PC-3 (cell line): Measurements from ENCODE around the gene KIAA0513. TPM values are rescaled to one million over a fixed set of nuclear protein-coding genes. Genes with fewer than 3 reads are reported as not detected.

Source experiments
- ATAC-seq: fragments of 200-7000 bp; cut with Tn5 transposase; 2 replicates; pipeline ENCODE4 v1.9.1; 2020; ENCODE audit warnings: mild to moderate bottlenecking, moderate library complexity
- BruUV-seq: library from RNA; stranded (reverse); fragments of 400-500 nt; replicated peaks from 2 replicates; lab custom pipeline; 2021; lab: Mats Ljungman, UMichigan
- CTCF ChIA-PET: fragments of 300-600 bp; sonication (Branson Sonifier 250); formaldehyde crosslinking; loops from one replicate; lab custom pipeline; 2022; ENCODE audit warnings: antibody characterized with exemption; lab: Charles Lee
- POLR2A ChIA-PET: fragments of 300-600 bp; sonication (Branson Sonifier 250); formaldehyde crosslinking; loops from one replicate; lab custom pipeline; 2022; ENCODE audit warnings: antibody characterized with exemption; ENCODE audit not compliant: unreplicated experiment; lab: Charles Lee
- DNase-seq: peaks from one replicate; pipeline ENCODE4 v3.0.0-alpha.2; 2015
- H2AFZ ChIP-seq: fragments of 300-600 bp; sonication (generic); 2 replicates; pipeline ENCODE4 v1.6.0; 2016; ENCODE audit warnings: antibody characterized with exemption, low read length
- H3F3A ChIP-seq: fragments of 300-600 bp; sonication (generic); one replicate; pipeline ENCODE4 v1.6.0; 2017; ENCODE audit warnings: antibody characterized with exemption, low read length, control low read depth, mild to moderate bottlenecking; ENCODE audit not compliant: unreplicated experiment
- H3K27ac ChIP-seq: fragments of 300-600 bp; sonication (generic); 2 replicates; pipeline ENCODE4 v1.5.1; 2016; ENCODE audit warnings: mild to moderate bottlenecking, low read length
- H3K27me3 ChIP-seq: fragments of 300-600 bp; sonication (generic); 2 replicates; pipeline ENCODE4 v1.6.1; 2016; ENCODE audit warnings: low read length, mixed read lengths
- H3K36me3 ChIP-seq: fragments of 300-600 bp; sonication (generic); 2 replicates; pipeline ENCODE4 v1.6.1; 2016; ENCODE audit warnings: low read depth, mixed run types, low read length, mixed read lengths
- H3K4me1 ChIP-seq: fragments of 300-600 bp; sonication (generic); 2 replicates; pipeline ENCODE4 v1.5.1; 2016; ENCODE audit warnings: low read length; ENCODE audit not compliant: insufficient read depth
- H3K4me2 ChIP-seq: fragments of 300-600 bp; sonication (generic); 2 replicates; pipeline ENCODE4 v1.6.0; 2016; ENCODE audit warnings: low read length
- H3K4me3 ChIP-seq: fragments of 300-600 bp; sonication (generic); 2 replicates; pipeline ENCODE4 v1.5.1; 2016; ENCODE audit warnings: mild to moderate bottlenecking, low read length, mixed read lengths
- H3K79me2 ChIP-seq: fragments of 300-600 bp; sonication (generic); 2 replicates; pipeline ENCODE4 v1.6.1; 2017; ENCODE audit warnings: low read length, mixed read lengths
- H3K9ac ChIP-seq: fragments of 300-600 bp; sonication (generic); 2 replicates; pipeline ENCODE4 v1.6.0; 2016; ENCODE audit warnings: mild to moderate bottlenecking, low read length
- H3K9me2 ChIP-seq: fragments of 300-600 bp; sonication (generic); replicated peaks from 2 replicates; pipeline ENCODE4 v1.6.1; 2016; ENCODE audit warnings: mixed run types, low read length, mixed read lengths
- H3K9me3 ChIP-seq: fragments of 300-600 bp; sonication (generic); 2 replicates; pipeline ENCODE4 v1.6.1; 2016; ENCODE audit warnings: low read length, mixed read lengths
- H4K20me1 ChIP-seq: fragments of 300-600 bp; sonication (generic); 2 replicates; pipeline ENCODE4 v1.6.1; 2016; ENCODE audit warnings: low read length, mixed read lengths
- EZH2 ChIP-seq: fragments of 300-600 bp; sonication (generic); IDR thresholded peaks from one replicate; pipeline ENCODE4 v1.6.1; 2017; ENCODE audit warnings: antibody characterized with exemption, mild to moderate bottlenecking, low read length; ENCODE audit not compliant: unreplicated experiment
- EZH2phosphoT487 ChIP-seq: fragments of 300-600 bp; sonication (generic); IDR thresholded peaks from 2 replicates; pipeline ENCODE4 v1.6.1; 2018; ENCODE audit warnings: mild to moderate bottlenecking, antibody characterized with exemption, low read length, borderline replicate concordance
- intact Hi-C: fragments of 100-400 bp; cut with micrococcal nuclease; formaldehyde crosslinking; loops from 2 replicates; pipeline ENCODE4 v1.9.0; 2023
- total RNA-seq: library from RNA; depleted of rRNA; stranded (reverse); fragments of >200 nt; gene quantifications from 2 replicates; pipeline ENCODE4 v1.2.3, GENCODE V29; 2014
- TF ChIP-seq, protein P1 (sequence below): fragments of 300-600 bp; sonication (generic); conservative IDR thresholded peaks from 2 replicates; pipeline ENCODE4 v1.5.1; 2017; ENCODE audit warnings: antibody characterized with exemption, low read depth, mild to moderate bottlenecking, low read length

The KIAA0513 gene
- total RNA-seq, 1 experiment from 2014 or later, result 7.8 TPM

DNA sequence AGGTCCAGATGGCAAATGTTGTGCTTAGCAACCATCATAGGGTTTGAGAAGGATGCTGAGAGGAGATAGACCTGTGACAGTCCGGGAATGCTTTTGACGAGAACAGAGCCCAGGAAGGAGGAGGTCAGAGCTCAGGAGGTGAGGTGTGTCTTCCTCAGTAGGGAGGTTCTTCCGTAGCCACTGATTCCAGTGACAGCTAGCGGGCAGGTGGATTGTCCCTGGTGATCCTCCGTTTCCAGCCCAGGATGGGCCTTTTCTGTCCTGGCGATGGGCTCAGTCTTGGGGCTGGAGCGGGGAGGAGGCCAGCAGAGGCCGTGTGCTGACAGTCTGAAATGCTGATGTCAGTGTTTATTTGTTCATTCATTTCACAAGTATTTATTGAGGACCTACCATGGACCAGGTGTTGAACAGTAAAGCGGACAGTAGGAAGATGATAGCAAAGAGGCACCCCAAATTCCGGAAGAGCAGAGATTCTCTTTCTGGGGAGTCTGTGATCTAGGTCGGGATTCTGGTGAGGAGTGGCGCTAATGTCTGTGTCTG lies 38.8 kb downstream of the KIAA0513 start:
- Histone ChIP-seq H3K9me3 (no peaks in the 10 kb centered on the region), H3K9ac (no peak overlapping the region), H3F3A (no peaks in the 10 kb centered on the region), H3K4me3 (no peak overlapping the region), H3K27me3 (no peaks in the 10 kb centered on the region), H3K36me3 (no peaks in the 10 kb centered on the region), H2AFZ (no peak overlapping the region), H3K4me2 (no peak overlapping the region), H3K9me2 (no peaks in the 10 kb centered on the region), H3K79me2 (no peaks in the 10 kb centered on the region), H3K4me1 (no peaks in the 10 kb centered on the region), H3K27ac (no peak overlapping the region), H4K20me1 (no peaks in the 10 kb centered on the region)
- ChIA-PET CTCF (no interaction called here), POLR2A (no interaction called here)
- no TSS peak for BruUV-seq
- TF ChIP-seq, protein P1, sequence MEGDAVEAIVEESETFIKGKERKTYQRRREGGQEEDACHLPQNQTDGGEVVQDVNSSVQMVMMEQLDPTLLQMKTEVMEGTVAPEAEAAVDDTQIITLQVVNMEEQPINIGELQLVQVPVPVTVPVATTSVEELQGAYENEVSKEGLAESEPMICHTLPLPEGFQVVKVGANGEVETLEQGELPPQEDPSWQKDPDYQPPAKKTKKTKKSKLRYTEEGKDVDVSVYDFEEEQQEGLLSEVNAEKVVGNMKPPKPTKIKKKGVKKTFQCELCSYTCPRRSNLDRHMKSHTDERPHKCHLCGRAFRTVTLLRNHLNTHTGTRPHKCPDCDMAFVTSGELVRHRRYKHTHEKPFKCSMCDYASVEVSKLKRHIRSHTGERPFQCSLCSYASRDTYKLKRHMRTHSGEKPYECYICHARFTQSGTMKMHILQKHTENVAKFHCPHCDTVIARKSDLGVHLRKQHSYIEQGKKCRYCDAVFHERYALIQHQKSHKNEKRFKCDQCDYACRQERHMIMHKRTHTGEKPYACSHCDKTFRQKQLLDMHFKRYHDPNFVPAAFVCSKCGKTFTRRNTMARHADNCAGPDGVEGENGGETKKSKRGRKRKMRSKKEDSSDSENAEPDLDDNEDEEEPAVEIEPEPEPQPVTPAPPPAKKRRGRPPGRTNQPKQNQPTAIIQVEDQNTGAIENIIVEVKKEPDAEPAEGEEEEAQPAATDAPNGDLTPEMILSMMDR, result no peak
- no peak for TF ChIP-seq EZH2
- no peak for TF ChIP-seq EZH2phosphoT487
- no peak for ATAC-seq
- no peak for DNase-seq
- intact Hi-C loops, result no loop called here

GRCh38 chr16:85067024-85067423 lies 39.4 kb downstream of the KIAA0513 start:
- Histone ChIP-seq H3K79me2 (no peaks in the 10 kb centered on the region), H3K9me2 (no peaks in the 10 kb centered on the region), H3K36me3 (no peaks in the 10 kb centered on the region), H3K4me3 (no peak overlapping the region), H3K4me1 (no peaks in the 10 kb centered on the region), H3F3A (no peaks in the 10 kb centered on the region), H3K27ac (no peak overlapping the region), H3K9ac (no peak overlapping the region), H3K4me2 (no peak overlapping the region), H3K9me3 (no peaks in the 10 kb centered on the region), H3K27me3 (no peaks in the 10 kb centered on the region), H4K20me1 (no peaks in the 10 kb centered on the region), H2AFZ (no peak overlapping the region)
- ATAC-seq, result no peak
- TF ChIP-seq, protein P1, result no peak
- TF ChIP-seq EZH2, result no peak
- no peak for TF ChIP-seq EZH2phosphoT487
- no peak for DNase-seq
- POLR2A ChIA-PET, result no interaction called here
- intact Hi-C loops, result no loop called here
- CTCF ChIA-PET, result no interaction called here
- no TSS peak for BruUV-seq

DNA sequence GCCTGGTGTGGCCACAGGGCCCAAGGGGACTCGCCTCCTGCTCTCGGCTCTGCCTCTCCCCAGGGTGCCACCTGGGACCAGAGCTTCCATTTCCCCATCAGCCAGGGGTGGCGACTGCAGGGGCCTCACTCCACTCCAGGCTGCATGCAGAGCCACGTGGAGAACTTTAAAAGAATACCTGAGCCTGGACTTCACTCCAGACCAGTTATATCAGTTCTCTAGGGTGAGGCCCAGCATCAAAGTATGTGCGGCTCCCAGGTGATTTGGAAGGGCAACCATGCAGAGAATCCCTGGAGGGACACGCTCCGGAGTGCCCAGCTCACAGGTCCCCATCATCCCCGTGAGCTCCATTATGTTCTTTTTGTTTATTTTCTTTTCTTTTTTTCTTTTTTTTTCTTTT lies 39.8 kb downstream of the KIAA0513 start:
- H3K27me3 ChIP-seq, result no peaks in the 10 kb centered on the region
- no peaks in the 10 kb centered on the region for H3K9me3 ChIP-seq
- no peaks in the 10 kb centered on the region for H3K9me2 ChIP-seq
- no peak overlapping the region for H3K27ac ChIP-seq
- H4K20me1 ChIP-seq, result no peaks in the 10 kb centered on the region
- ChIA-PET CTCF (no interaction called here), POLR2A (no interaction called here)
- H3K4me2 ChIP-seq, result no peak overlapping the region
- H3K4me1 ChIP-seq, result no peaks in the 10 kb centered on the region
- TF ChIP-seq EZH2, result no peak
- TF ChIP-seq, protein P1, result no peak
- no peak for TF ChIP-seq EZH2phosphoT487
- no peak overlapping the region for H3K9ac ChIP-seq
- H3F3A ChIP-seq, result no peaks in the 10 kb centered on the region
- no peaks in the 10 kb centered on the region for H3K36me3 ChIP-seq
- H2AFZ ChIP-seq, result no peak overlapping the region
- DNase-seq (no peak), ATAC-seq (no peak)
- BruUV-seq, result no TSS peak
- H3K79me2 ChIP-seq, result no peaks in the 10 kb centered on the region
- no peak overlapping the region for H3K4me3 ChIP-seq
- intact Hi-C loops, result no loop called here
